Esophagus squamous epithelium (tissue), 5 donors: ENCODE results near the gene FPR1. TPM values are rescaled to one million over a fixed set of nuclear protein-coding genes. Genes with fewer than 3 reads are reported as not detected.
A peak's percentile ranks its signal among the peaks of the same experiment; 100 is the strongest.

Source experiments
- DNase-seq: peaks from one replicate; lab custom pipeline; 2025; lab: John Stamatoyannopoulos, UW
- H3K27ac ChIP-seq, 4 donors: fragments of 200-600 bp; sonication (generic); one replicate each; pipeline ENCODE4 v1.5.1; 2016 to 2019; ENCODE audit warnings: mild to moderate bottlenecking in 1 of 4
- H3K27me3 ChIP-seq, 4 donors: fragments of 200-600 bp; sonication (generic); 1 replicate in 3 of 4; 2 replicates in 1 of 4; pipeline versions ENCODE4 v1.5.1 to v1.6.0; 2017 to 2021; ENCODE audit warnings: antibody characterized with exemption in 1 of 4
- H3K36me3 ChIP-seq, 3 donors: fragments of 200-600 bp; sonication (generic); one replicate each; pipeline ENCODE4 v1.5.1; 2016 to 2019
- H3K4me1 ChIP-seq, 3 donors: fragments of 200-600 bp; sonication (generic); one replicate each; pipeline ENCODE4 v1.5.1; 2017 to 2019
- H3K4me3 ChIP-seq, 4 donors: fragments of 200-600 bp; sonication (generic); 1 replicate in 3 of 4; 2 replicates in 1 of 4; pipeline ENCODE4 v1.5.1; 2016 to 2019; ENCODE audit warnings: mild to moderate bottlenecking in 2 of 4, moderate library complexity in 1 of 4
- H3K9me3 ChIP-seq, 3 donors: fragments of 200-600 bp; sonication (generic); one replicate each; pipeline ENCODE4 v1.5.1; 2016 to 2019
- POLR2A ChIP-seq, 4 donors: fragments of 450-650 bp; IDR thresholded peaks; one replicate each; pipeline ENCODE4 v1.6.1; 2017; ENCODE audit warnings: antibody characterized with exemption in 4 of 4, mild to moderate bottlenecking in 4 of 4, moderate library complexity in 3 of 4
- WGBS, 2 donors: methylation state at CpG; one replicate each; pipeline ENCODE4 v1.1.5; 2018; 5-methylcytosine and 5-hydroxymethylcytosine counted together
- intact Hi-C: fragments of 100-400 bp; cut with DNase I; formaldehyde crosslinking; loops from one replicate; pipeline ENCODE4 v1.15.0; 2022
- total RNA-seq, 4 donors: library from RNA; depleted of rRNA; stranded (reverse); fragments of >200 nt; gene quantifications; one replicate each; pipeline ENCODE4 v1.1.0, GENCODE V29; 2016
- TF ChIP-seq, protein P1 (sequence below), 6 experiments: fragments of 450-650 bp in 4 of 6; fragments of 200-600 bp in 2 of 6; sonication (generic) in 2 of 6; IDR thresholded peaks; one replicate each; pipeline ENCODE4 v1.5.1; 2016 to 2019; ENCODE audit warnings: antibody characterized with exemption in 6 of 6, mild to moderate bottlenecking in 4 of 6, moderate library complexity in 4 of 6
- donor health status: DM: yes; HTN: yes; CAD: no.

The FPR1 gene
- total RNA-seq, 4 donors from 2014 or later, result 1.7 to 6.2 (median 4.4) TPM; not detected in 1

DNA sequence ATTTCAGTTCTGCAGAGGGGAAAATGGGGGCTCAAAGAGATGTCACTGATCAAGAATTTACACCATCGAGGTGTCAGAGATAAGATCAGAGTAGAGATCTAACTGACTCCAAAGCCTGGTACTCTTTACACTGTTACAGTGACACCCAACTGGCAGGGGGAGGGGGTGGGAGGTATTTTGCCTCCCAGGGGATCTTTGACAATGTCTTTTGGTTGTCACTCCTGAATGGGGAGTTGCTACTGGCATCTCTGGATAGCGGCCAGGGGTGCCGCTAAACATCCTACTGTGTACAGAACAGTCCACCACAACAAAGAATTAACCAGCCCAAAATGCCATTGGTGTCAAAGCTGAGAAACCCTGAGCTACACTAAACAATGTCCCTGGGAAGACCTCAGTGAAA lies 46.4 kb upstream of the FPR1 start:
- no peaks in the 10 kb centered on the region for H3K36me3 ChIP-seq
- no peaks in the 10 kb centered on the region for H3K9me3 ChIP-seq
- WGBS, 2 donors, result 47 to 67% methylated on average over 3 of the region's 3 CpGs
- intact Hi-C loops, result no loop called here
- DNase-seq, result no peak
- peaks cover 0 to 1% (median 0%) of the 10 kb centered on the region in 4 donors for H3K27me3 ChIP-seq
- H3K4me1 ChIP-seq, result peaks cover 3 to 15% (median 4%) of the 10 kb centered on the region in 3 donors
- TF ChIP-seq POLR2A (IDR thresholded peaks at IDR 0.05), result no peak
- TF ChIP-seq, protein P1, sequence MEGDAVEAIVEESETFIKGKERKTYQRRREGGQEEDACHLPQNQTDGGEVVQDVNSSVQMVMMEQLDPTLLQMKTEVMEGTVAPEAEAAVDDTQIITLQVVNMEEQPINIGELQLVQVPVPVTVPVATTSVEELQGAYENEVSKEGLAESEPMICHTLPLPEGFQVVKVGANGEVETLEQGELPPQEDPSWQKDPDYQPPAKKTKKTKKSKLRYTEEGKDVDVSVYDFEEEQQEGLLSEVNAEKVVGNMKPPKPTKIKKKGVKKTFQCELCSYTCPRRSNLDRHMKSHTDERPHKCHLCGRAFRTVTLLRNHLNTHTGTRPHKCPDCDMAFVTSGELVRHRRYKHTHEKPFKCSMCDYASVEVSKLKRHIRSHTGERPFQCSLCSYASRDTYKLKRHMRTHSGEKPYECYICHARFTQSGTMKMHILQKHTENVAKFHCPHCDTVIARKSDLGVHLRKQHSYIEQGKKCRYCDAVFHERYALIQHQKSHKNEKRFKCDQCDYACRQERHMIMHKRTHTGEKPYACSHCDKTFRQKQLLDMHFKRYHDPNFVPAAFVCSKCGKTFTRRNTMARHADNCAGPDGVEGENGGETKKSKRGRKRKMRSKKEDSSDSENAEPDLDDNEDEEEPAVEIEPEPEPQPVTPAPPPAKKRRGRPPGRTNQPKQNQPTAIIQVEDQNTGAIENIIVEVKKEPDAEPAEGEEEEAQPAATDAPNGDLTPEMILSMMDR (IDR thresholded peaks at IDR 0.05), result no peak
- H3K27ac ChIP-seq, result peak overlapping the region in 3 of 4 donors; percentile 55 to 69 (median 60)
- H3K4me3 ChIP-seq, result no peak overlapping the region

DNA sequence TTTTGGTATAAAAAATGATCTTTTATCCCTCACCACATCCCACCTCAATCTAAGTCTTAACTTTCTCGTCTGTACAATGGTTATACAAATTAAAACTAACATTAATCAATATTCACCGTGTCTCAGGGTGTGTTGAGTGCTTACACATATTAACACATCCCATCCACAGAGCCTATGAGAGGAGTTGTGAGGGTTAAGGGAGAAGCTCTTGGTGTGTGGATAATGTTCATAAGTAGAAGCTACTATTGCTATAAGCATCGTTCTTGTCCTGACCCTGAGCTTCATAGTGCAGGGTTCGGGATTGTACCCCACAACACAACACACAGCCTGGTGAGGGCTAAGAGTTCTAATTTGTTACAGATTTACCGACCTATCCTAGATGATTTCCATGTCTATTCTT lies 45.8 kb upstream of the FPR1 start:
- TF ChIP-seq, protein P1 (IDR thresholded peaks at IDR 0.05), result no peak
- H3K9me3 ChIP-seq, result no peaks in the 10 kb centered on the region
- peaks cover 3 to 15% (median 4%) of the 10 kb centered on the region in 3 donors for H3K4me1 ChIP-seq
- WGBS, 2 donors, result 64 to 78% methylated on average over 5 of the region's 5 CpGs
- peaks cover 0 to 5% (median 0%) of the 10 kb centered on the region in 4 donors for H3K27me3 ChIP-seq
- no peak for DNase-seq
- peak overlapping the region in 1 of 4 donors; percentile 45 for H3K4me3 ChIP-seq
- H3K27ac ChIP-seq, result peak overlapping the region in 1 of 4 donors; percentile 29
- intact Hi-C loops, result no loop called here
- no peaks in the 10 kb centered on the region for H3K36me3 ChIP-seq

DNA sequence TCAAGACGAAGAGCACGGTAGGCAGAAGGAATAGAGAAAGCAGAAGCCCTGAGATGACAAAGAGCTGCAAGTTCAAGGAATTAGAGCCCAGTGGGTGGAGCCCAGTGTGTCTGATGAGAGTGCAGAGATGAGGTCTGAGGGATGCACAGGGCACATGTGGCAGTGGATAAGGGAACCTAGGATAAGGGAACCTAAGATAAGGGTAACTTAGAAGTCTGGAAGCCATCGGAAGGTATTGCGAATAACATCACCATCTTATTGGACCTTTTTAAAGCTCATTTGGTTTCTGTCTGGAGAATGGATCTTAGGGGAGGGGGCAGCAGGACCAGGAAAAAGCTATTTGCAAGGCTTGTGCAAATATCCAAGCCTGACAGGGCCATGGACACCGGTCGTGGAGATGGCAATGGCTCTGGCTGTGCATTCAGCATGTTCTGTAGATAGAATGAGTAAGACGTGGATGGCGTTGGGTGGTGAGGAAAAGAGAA lies 44.6 kb upstream of the FPR1 start:
- Histone ChIP-seq H3K4me3 (peak overlapping the region in 2 of 4 donors; percentile 17 to 45), H3K36me3 (no peaks in the 10 kb centered on the region), H3K9me3 (no peaks in the 10 kb centered on the region), H3K4me1 (peaks cover 3 to 15% (median 4%) of the 10 kb centered on the region in 3 donors), H3K27ac (peak overlapping the region in 2 of 4 donors; percentile 29 to 40), H3K27me3 (peaks cover 0 to 5% (median 0%) of the 10 kb centered on the region in 4 donors)
- 71 to 79% methylated on average over 8 of the region's 8 CpGs for WGBS, 2 donors
- intact Hi-C loops, result no loop called here
- DNase-seq, result no peak
- TF ChIP-seq, protein P1 (IDR thresholded peaks at IDR 0.05), result no peak
- peak in 1 of 4 donors; percentile 49 for TF ChIP-seq POLR2A (IDR thresholded peaks at IDR 0.05)

DNA sequence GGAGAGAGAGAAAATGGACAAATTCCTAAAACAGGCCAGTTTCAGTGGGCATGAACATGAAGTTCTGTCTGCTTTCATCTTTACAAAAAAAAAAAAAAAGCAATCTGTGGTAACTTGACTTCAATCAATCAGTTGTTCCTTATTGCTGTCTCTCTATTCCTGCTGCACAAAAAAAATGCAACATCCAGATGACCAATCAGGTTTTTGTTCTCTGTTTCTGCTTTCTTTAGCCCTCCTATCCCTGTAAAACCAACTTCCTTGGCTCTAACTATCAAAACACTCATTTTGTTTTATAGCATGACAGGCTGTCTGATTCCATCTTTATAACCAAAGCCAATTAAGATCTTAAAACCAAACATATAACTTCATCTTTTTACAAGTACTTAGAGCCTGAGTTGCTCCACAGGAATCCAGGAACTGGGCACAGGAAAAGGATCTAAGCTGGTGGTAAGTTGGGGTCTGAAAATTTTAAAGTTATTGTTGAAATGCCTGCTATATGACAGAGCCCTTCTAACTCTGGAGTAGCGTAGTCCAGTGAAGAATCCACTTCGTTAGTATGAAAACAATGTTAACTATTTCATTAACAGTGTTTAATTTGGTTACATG lies 43.3 kb upstream of the FPR1 start, which contains the start of gene FPR3:
Gene FPR3 (plus strand): TSS at position 273 of the 606 bp plus-strand sequence. CDS start 28,592 bp downstream, outside the sequence.
- peaks cover 0 to 5% (median 0%) of the 10 kb centered on the region in 4 donors for H3K27me3 ChIP-seq
- no peaks in the 10 kb centered on the region for H3K36me3 ChIP-seq
- H3K4me3 ChIP-seq, result peak within 1 kb of the TSS in 1 of 4 donors; percentile 45
- peaks cover 3 to 14% (median 4%) of the 10 kb centered on the region in 3 donors for H3K4me1 ChIP-seq
- TF ChIP-seq POLR2A (IDR thresholded peaks at IDR 0.05), result peak in 1 of 4 donors; percentile 21
- TF ChIP-seq, protein P1 (IDR thresholded peaks at IDR 0.05), result no peak
- WGBS, 2 donors, result 57 to 59% methylated on average over 2 of the region's 2 CpGs
- DNase-seq, result no peak
- no peaks in the 10 kb centered on the region for H3K9me3 ChIP-seq
- intact Hi-C loops, result no loop called here
- H3K27ac ChIP-seq, result peak within 1 kb of the TSS in 1 of 4 donors; percentile 40

DNA sequence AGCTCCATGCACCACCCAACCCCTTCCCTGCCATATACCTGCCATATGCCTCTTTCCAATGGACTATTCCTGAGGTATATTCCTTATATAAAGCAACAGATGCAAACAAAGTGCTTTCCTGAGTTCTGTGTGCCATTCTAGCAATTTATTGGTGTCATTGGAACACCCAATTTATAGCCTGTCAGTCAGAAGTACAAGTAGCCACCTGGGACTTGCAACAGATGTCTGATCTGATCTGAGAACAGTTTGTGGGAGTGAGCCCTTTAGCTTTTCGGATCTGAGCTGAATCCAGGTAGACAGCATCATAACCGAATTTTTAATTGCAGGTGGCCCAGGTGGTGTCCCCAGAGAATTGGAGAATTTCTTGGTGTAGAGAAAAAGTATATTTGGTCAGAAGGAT lies 42.3 kb upstream of the FPR1 start:
- DNase-seq, result no peak
- TF ChIP-seq, protein P1 (IDR thresholded peaks at IDR 0.05), result no peak
- no peak for TF ChIP-seq POLR2A (IDR thresholded peaks at IDR 0.05)
- H3K27me3 ChIP-seq, result peaks cover 0 to 10% (median 0%) of the 10 kb centered on the region in 4 donors
- no peak overlapping the region for H3K27ac ChIP-seq
- intact Hi-C loops, result no loop called here
- H3K4me3 ChIP-seq, result no peak overlapping the region
- H3K36me3 ChIP-seq, result no peaks in the 10 kb centered on the region
- 60 to 64% methylated on average over 2 of the region's 2 CpGs for WGBS, 2 donors
- H3K9me3 ChIP-seq, result no peaks in the 10 kb centered on the region
- H3K4me1 ChIP-seq, result peaks cover 0 to 4% (median 3%) of the 10 kb centered on the region in 3 donors
